Gastrocnemius medialis (tissue), 4 donors: ENCODE measurements around the gene R3HDM2.

Experiments
- CTCF ChIP-seq, 5 experiments: fragments of 450-650 bp in 3 of 5; fragments of 200-600 bp in 2 of 5; sonication (generic) in 2 of 5; IDR thresholded peaks in 4 of 5; conservative IDR thresholded peaks in 1 of 5; 1 replicate in 4 of 5; 2 replicates in 1 of 5; pipeline ENCODE4 v1.5.1; 2016 to 2019; ENCODE audit warnings: antibody characterized with exemption in 5 of 5, mild to moderate bottlenecking in 3 of 5, moderate library complexity in 3 of 5
- POLR2A ChIP-seq, 2 donors: fragments of 450-650 bp; IDR thresholded peaks; one replicate each; pipeline ENCODE4 v1.6.1; 2017; ENCODE audit warnings: antibody characterized with exemption in 2 of 2, mild to moderate bottlenecking in 2 of 2, moderate library complexity in 2 of 2

DNA sequence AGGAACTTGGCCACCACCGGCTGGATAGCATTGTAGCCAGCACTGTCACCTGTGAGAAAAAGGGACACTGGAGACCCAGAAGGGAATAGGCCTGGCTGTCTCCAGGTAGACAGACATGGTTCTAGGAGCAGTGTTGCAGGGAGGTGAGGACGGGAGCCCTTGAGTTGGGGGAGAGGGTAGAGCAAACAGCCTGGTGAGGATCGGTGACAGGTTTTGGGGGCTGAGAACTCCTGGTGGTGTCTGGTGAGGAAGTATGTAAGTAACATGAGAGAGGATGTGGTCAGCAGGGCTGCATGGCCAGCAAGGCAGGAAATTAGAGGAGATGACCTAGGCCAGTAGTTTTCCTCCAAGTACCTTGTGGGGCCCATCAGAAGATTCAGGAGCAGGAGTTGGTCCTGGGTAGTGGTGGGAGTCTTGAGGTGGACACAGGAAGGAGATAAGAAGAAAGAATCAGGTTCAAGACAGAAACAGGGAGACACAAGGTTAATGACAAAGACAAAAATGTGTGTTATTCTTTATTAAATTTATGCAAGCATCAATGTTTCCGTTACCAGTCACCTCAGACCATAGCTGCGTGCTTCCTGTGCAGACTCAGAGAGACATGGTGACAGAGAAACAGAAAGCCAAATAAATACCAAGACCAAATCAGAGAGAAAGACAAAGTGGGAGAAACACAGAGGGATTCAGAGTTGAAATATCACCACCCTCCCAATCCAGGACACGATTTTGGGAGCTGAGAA lies 48.7 kb upstream of the R3HDM2 start, which contains the start of gene ARHGAP9:
- TF ChIP-seq CTCF (IDR thresholded peaks at IDR 0.05 in 4 of 5, conservative IDR thresholded peaks at IDR 0.05 in 1 of 5) = no peak
- no peak for TF ChIP-seq POLR2A (IDR thresholded peaks at IDR 0.05)
